Measurements from ENCODE around the gene TSPAN14.

DNA sequence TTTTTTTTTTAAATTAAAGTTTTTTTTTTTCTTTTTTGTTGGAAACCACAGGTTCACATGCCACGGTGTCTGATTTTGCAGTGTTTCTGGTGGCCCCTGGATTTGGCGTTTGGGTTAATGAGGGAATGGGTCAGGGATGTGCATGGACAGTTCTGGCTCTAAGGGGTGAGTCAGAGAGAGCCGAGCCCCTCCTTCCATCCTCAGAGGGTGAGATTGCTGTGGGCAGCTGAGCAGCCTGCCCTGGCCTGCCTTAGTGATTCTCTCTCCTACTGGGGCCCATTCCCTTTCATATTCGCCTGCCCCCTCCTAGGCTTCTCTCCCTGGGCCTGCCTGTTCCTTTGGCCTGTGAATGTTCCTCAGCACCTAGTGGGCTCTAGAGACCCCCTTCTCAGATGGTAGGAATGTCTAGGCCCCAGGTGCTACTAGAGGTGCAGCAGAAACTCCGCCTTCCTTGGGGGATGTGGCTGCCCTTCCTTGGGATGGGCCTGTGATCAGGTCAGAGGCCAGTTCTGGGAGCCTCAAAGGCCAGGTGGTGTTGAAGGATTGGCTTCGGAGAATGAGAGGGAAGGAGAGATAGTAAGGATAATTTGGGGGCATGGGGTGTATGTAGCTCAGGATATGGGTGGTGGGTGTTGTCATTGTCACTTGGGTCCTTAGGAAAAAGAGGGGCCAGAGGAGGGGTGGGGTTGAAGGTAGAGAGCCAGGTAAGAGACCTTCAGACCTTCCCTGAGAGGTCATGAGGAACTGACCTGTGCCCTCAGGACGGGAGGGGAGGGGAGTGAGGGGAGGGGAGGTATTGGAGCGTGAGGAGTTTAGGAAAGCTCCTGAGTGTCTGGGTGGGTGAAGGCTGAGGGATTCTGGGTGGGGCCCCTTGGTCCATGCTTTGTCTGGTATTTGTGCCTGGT, 19.8 kb downstream of the TSPAN14 start:
- TF ChIP-seq, protein P1, sequence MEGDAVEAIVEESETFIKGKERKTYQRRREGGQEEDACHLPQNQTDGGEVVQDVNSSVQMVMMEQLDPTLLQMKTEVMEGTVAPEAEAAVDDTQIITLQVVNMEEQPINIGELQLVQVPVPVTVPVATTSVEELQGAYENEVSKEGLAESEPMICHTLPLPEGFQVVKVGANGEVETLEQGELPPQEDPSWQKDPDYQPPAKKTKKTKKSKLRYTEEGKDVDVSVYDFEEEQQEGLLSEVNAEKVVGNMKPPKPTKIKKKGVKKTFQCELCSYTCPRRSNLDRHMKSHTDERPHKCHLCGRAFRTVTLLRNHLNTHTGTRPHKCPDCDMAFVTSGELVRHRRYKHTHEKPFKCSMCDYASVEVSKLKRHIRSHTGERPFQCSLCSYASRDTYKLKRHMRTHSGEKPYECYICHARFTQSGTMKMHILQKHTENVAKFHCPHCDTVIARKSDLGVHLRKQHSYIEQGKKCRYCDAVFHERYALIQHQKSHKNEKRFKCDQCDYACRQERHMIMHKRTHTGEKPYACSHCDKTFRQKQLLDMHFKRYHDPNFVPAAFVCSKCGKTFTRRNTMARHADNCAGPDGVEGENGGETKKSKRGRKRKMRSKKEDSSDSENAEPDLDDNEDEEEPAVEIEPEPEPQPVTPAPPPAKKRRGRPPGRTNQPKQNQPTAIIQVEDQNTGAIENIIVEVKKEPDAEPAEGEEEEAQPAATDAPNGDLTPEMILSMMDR (IDR thresholded peaks at IDR 0.05), result no peak
- TF ChIP-seq POLR2A (IDR thresholded peaks at IDR 0.05), result no peak

Measured in lower leg skin (tissue), 3 donors.